ENCODE results near the gene CACNG4. TPM values are rescaled to one million over a fixed set of nuclear protein-coding genes. Genes with fewer than 3 reads are reported as not detected.

CACNG4 gene
- polyA plus RNA-seq, 3 donors, result not detected

GRCh38 chr17:67035131-67036083, 70.9 kb downstream of the CACNG4 start:
- Histone ChIP-seq H3K36me3 (replicated peaks in 1 of 2; ENCODE audit: control insufficient read depth in 1 of 2, insufficient read depth in 2 of 2, low read length in 2 of 2) (no peaks in the 10 kb centered on the region), H3K27ac (ENCODE audit: low read depth in 1 of 2, low read length in 2 of 2) (no peak overlapping the region), H3K4me3 (replicated peaks in 1 of 3; ENCODE audit: low read depth in 2 of 3, low read length in 3 of 3) (no peak overlapping the region), H4K20me1 (ENCODE audit: insufficient read depth, low read length) (no peaks in the 10 kb centered on the region), H2AFZ (ENCODE audit: insufficient read depth, low read depth, low read length, poor library complexity, severe bottlenecking) (no peak overlapping the region), H3K27me3 (ENCODE audit: control insufficient read depth in 2 of 2, insufficient read depth in 2 of 2, low read length in 2 of 2) (no peaks in the 10 kb centered on the region), H3K9ac (ENCODE audit: insufficient read depth, low read length, poor library complexity, severe bottlenecking) (no peak overlapping the region), H3K9me3 (replicated peaks in 1 of 2; ENCODE audit: control insufficient read depth in 1 of 2, insufficient read depth in 1 of 2, low read length in 2 of 2) (no peaks in the 10 kb centered on the region), H3K79me2 (ENCODE audit: insufficient read depth, low read length) (no peaks in the 10 kb centered on the region), H3K4me2 (replicated peaks; ENCODE audit: extremely low read depth, low read length, poor library complexity, severe bottlenecking) (no peak overlapping the region), H3K4me1 (ENCODE audit: control insufficient read depth in 1 of 2, insufficient read depth in 2 of 2, low read length in 2 of 2) (no peaks in the 10 kb centered on the region)
- H3K9me3 Mint-ChIP-seq, result peaks cover 0 to 12% (median 3%) of the 10 kb centered on the region in 7 donors
- TF ChIP-seq CTCF (IDR thresholded peaks at IDR 0.05), result no peak
- H3K36me3 Mint-ChIP-seq, result no peaks in the 10 kb centered on the region
- H3K27ac Mint-ChIP-seq, result no peak overlapping the region
- intact Hi-C loops (cut with micrococcal nuclease), result no loop called here
- H3K27me3 Mint-ChIP-seq (ENCODE audit: low read depth in 3 of 3), result peaks cover 0 to 8% (median 1%) of the 10 kb centered on the region in 3 donors
- no peaks in the 10 kb centered on the region for H3K4me1 Mint-ChIP-seq
- DNase-seq, result no peak
- H3K4me3 Mint-ChIP-seq, result no peak overlapping the region
- 91% methylated on average over 7 of the region's 11 CpGs for WGBS (ENCODE audit: insufficient coverage)

GRCh38 chr17:67038861-67039365, 74.4 kb downstream of the CACNG4 start:
- Histone ChIP-seq H3K4me2 (replicated peaks; ENCODE audit: extremely low read depth, low read length, poor library complexity, severe bottlenecking) (no peak overlapping the region), H3K9me3 (replicated peaks in 1 of 2; ENCODE audit: control insufficient read depth in 1 of 2, insufficient read depth in 1 of 2, low read length in 2 of 2) (no peaks in the 10 kb centered on the region), H3K36me3 (replicated peaks in 1 of 2; ENCODE audit: control insufficient read depth in 1 of 2, insufficient read depth in 2 of 2, low read length in 2 of 2) (no peaks in the 10 kb centered on the region), H3K27me3 (ENCODE audit: control insufficient read depth in 2 of 2, insufficient read depth in 2 of 2, low read length in 2 of 2) (no peaks in the 10 kb centered on the region), H2AFZ (ENCODE audit: insufficient read depth, low read depth, low read length, poor library complexity, severe bottlenecking) (no peak overlapping the region), H3K4me1 (ENCODE audit: control insufficient read depth in 1 of 2, insufficient read depth in 2 of 2, low read length in 2 of 2) (no peaks in the 10 kb centered on the region), H3K79me2 (ENCODE audit: insufficient read depth, low read length) (no peaks in the 10 kb centered on the region), H3K27ac (ENCODE audit: low read depth in 1 of 2, low read length in 2 of 2) (no peak overlapping the region), H3K9ac (ENCODE audit: insufficient read depth, low read length, poor library complexity, severe bottlenecking) (no peak overlapping the region), H4K20me1 (ENCODE audit: insufficient read depth, low read length) (no peaks in the 10 kb centered on the region), H3K4me3 (replicated peaks in 1 of 3; ENCODE audit: low read depth in 2 of 3, low read length in 3 of 3) (no peak overlapping the region)
- 100% methylated on average over 2 of the region's 5 CpGs for WGBS (ENCODE audit: insufficient coverage)
- H3K4me3 Mint-ChIP-seq, result no peak overlapping the region
- peaks cover 0 to 13% (median 3%) of the 10 kb centered on the region in 7 donors for H3K9me3 Mint-ChIP-seq
- DNase-seq, result no peak
- intact Hi-C loops (cut with micrococcal nuclease), result no loop called here
- peaks cover 0 to 4% (median 1%) of the 10 kb centered on the region in 3 donors for H3K27me3 Mint-ChIP-seq (ENCODE audit: low read depth in 3 of 3)
- H3K27ac Mint-ChIP-seq, result no peak overlapping the region
- H3K36me3 Mint-ChIP-seq, result no peaks in the 10 kb centered on the region
- TF ChIP-seq CTCF (IDR thresholded peaks at IDR 0.05), result no peak
- H3K4me1 Mint-ChIP-seq, result no peaks in the 10 kb centered on the region

All from CD14-positive monocyte (primary cell).